Measurements from ENCODE around the gene CCNDBP1.

GRCh38 chr15:43210172-43210745 lies 25.1 kb downstream of the CCNDBP1 start:
- TF ChIP-seq YY1 (IDR thresholded peaks at IDR 0.05; ENCODE audit: insufficient read depth, insufficient read length) (no peak), SUZ12 (IDR thresholded peaks at IDR 0.05; ENCODE audit: extremely low read depth, insufficient read depth, insufficient read length) (no peak)
